ENCODE results near the gene CD300LD.

CD300LD gene

DNA sequence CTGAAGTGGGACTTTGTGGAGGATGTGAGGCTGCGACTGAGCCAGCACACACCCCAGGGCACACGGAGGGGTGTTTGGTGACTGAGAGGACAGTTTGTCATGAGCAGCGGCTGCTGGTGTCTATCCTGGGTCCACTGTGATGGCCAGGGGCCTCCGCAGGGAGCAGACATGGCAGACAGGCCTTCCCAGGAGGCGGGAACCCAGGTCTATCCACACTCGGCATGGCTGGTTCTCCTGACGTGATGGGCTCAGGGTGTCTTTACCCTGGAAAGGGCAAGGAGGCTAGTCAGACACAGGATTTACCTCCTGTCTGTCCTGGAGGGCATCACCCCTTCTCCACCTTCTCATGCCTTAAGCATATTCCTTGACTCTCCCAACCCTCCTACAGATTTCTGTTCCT is 45.5 kb downstream of the CD300LD start:
- no peak for DNase-seq (ENCODE audit: low read depth)
- H3K4me3 ChIP-seq (ENCODE audit: low read depth, low read length) = no peak overlapping the region
- TF ChIP-seq, protein P1, sequence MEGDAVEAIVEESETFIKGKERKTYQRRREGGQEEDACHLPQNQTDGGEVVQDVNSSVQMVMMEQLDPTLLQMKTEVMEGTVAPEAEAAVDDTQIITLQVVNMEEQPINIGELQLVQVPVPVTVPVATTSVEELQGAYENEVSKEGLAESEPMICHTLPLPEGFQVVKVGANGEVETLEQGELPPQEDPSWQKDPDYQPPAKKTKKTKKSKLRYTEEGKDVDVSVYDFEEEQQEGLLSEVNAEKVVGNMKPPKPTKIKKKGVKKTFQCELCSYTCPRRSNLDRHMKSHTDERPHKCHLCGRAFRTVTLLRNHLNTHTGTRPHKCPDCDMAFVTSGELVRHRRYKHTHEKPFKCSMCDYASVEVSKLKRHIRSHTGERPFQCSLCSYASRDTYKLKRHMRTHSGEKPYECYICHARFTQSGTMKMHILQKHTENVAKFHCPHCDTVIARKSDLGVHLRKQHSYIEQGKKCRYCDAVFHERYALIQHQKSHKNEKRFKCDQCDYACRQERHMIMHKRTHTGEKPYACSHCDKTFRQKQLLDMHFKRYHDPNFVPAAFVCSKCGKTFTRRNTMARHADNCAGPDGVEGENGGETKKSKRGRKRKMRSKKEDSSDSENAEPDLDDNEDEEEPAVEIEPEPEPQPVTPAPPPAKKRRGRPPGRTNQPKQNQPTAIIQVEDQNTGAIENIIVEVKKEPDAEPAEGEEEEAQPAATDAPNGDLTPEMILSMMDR (IDR thresholded peaks at IDR 0.05; ENCODE audit: low read depth, low read length, missing control alignments) = no peak

DNA sequence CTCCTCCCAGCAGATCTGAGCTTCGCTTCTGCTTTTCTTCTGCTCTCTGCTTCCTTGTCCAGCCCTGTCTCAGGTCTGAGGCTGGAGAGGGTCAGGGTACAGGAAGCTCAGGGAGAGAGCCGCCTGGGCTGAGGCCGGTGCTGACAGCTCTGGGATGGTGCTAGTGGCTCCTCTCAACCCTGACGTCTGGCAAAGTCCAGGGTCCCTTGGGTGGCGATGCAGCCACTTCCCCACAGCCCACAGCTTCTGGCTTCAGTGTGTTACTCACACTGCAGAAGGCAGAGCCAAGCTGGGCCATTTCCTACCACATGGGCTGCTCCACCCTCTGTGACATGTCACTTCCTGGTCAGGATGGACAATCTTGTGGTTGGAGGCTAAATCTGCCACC is 46.2 kb downstream of the CD300LD start, which contains the start of gene CD300C:
TSS of gene CD300C (minus strand) at position 273 of the 388 bp plus-strand sequence. CDS start 333 bp downstream, outside the sequence.
- TF ChIP-seq, protein P1 (IDR thresholded peaks at IDR 0.05; ENCODE audit: low read depth, low read length, missing control alignments) = no peak
- no peak within 1 kb of the TSS for H3K4me3 ChIP-seq (ENCODE audit: low read depth, low read length)
- no peak for DNase-seq (ENCODE audit: low read depth)

DNA sequence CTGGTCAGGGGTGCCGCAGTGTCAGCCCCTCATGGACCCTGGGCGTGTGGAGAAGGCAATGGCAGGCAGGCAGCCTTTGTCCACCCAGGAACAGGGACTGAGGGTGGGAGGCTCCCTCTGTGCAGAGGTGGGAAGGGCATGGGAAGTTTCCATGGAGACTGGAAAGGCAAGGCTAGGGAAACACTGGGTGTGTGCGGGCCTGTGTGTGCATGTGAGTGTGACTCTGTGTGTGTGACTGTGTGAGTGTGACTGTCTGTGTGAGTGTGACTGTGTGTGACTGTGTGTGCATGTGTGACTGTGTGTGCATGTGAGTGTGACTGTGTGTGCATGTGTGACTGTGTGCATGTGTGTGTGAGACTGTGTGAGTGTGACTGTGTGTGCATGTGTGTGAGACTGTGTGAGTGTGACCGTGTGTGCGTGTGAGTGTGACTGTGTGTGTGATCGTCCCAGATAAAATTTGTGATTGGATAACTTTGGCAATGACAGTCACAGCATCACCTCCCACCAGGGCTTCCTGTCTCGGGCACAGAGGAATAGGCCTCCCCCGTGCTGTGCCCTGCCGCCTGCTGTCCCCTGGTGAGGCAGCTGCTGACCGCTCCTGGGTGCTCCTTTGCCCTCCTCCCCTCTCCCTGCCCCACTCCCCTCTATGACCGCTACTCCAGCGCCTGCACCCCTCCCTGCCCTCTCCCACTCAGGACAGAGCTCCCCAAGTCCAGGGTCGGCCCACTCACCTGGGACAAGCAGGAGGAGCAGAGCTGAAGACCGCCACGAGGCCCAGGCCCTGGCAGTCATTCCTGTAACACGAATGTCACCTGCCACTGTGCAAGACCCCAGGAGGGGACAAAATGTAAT is 46.9 kb downstream of the CD300LD start:
- TF ChIP-seq, protein P1 (IDR thresholded peaks at IDR 0.05; ENCODE audit: low read depth, low read length, missing control alignments) = no peak
- no peak overlapping the region for H3K4me3 ChIP-seq (ENCODE audit: low read depth, low read length)
- no peak for DNase-seq (ENCODE audit: low read depth)

DNA sequence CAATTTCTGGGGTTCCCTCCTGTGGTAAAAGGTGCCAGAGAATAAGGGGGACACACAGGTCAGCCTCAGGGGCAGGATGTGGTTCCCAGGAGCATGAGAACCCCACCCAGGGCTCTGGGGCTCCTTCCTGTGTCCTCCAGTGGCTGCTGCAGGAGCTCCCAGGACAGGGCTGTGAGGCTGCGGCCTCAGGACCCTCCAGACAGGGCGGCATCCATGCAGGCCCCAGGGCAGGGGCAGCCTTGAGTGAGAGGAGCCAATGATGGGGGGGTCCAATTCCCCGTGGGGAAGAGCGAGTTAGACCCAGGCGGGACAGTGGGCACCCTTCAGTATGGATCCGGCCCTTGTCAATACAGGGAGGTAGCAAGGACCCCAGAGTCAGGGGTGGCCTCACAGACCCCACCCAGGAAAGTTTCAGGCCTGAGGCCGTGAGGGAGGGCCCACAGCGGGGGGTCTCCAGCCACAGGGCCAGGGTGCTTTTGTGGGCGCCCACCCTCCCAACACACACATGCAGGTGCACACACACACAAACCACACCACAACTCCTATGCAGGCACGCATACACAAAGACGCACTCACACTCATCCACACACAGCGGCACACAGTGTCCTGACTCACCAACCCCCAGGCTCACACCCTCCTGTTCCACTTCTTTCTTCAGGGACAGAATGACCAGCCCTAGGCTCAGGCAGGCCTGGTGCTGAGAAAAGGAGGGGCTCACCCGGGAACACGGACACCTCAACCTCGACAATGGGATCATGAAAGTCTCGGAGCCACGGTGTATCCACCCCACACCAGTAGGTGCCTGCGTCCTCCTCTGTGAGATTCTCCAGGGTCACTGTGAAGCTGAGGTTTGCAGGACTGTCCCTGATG is 48.0 kb downstream of the CD300LD start:
- DNase-seq (ENCODE audit: low read depth) = no peak
- TF ChIP-seq, protein P1 (IDR thresholded peaks at IDR 0.05; ENCODE audit: low read depth, low read length, missing control alignments) = no peak
- no peak overlapping the region for H3K4me3 ChIP-seq (ENCODE audit: low read depth, low read length)

DNA sequence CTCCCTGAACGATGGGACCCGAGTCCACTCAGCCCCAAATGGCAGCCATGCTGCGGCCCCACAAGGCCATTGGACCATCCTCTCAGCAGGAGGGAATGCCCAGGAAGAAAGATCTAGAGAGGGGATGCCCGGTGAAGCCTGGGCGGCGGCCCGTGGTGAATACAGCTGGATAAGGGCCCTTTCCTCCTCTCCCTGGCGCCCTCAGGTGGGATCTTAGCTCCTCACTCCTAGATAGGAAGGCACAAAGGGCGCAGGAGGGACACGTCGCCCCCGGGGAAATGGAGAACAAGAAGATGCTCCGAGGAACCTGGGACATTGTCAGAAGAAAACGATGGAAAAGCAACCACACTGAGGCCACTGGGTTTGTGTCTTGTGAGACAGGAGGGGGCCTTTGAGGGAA is 48.7 kb downstream of the CD300LD start:
- TF ChIP-seq, protein P1 (IDR thresholded peaks at IDR 0.05; ENCODE audit: low read depth, low read length, missing control alignments) = no peak
- H3K4me3 ChIP-seq (ENCODE audit: low read depth, low read length) = no peak overlapping the region
- no peak for DNase-seq (ENCODE audit: low read depth)

DNA sequence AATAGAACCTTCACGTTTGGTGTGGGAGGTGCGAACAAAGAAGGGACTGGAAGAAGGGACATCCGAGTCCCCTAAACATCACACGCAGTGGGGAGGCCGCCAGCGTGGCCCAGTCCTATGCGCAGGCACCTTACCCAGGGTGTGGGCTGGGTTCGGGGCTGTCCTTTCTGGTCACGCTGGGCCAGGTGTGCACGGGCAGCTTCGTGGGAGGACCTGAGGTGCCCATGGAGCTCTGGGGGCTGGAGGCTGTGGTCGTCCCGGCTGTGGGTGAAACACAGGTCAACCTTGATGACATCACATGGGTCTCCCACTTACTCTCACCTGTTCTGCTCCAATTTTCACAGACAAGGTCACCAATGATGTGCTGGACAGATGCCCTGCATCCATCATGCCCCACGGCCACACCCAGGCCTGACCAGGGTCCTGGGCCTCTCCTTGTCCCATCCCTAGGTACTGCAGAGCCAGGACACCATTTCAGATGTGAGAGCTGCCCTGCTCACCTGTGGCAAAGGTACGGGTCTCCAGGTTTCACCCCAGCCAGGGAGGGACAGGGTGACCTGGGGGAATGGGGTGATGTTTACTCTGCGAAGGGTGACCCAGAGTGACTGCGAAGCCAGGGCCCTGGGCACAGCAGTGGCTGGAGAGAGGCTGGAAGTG is 49.2 kb downstream of the CD300LD start:
- TF ChIP-seq, protein P1 (IDR thresholded peaks at IDR 0.05; ENCODE audit: low read depth, low read length, missing control alignments) = no peak
- no peak for DNase-seq (ENCODE audit: low read depth)
- no peak overlapping the region for H3K4me3 ChIP-seq (ENCODE audit: low read depth, low read length)
